Ovary (tissue), 9 donors: ENCODE results near the gene ANKDD1A. TPM values are rescaled to one million over a fixed set of nuclear protein-coding genes. Genes with fewer than 3 reads are reported as not detected.
A peak's percentile ranks its signal among the peaks of the same experiment; 100 is the strongest.

Experiments used
- DNase-seq, 5 donors: peaks; one replicate each; pipeline ENCODE4 v3.0.0-alpha.2; 2019 to 2020
- H3K27ac ChIP-seq, 2 donors: fragments of 200-600 bp; one replicate each; pipeline versions ENCODE4 v1.5.1 to v1.8.0; 2019 to 2022
- H3K27me3 ChIP-seq: fragments of 200-600 bp; one replicate; pipeline ENCODE4 v1.8.0; 2022
- H3K36me3 ChIP-seq: fragments of 200-600 bp; sonication (generic); one replicate; pipeline ENCODE4 v1.5.1; 2019
- H3K4me1 ChIP-seq: one replicate; pipeline ENCODE4 v1.8.1; 2013; ENCODE audit warnings: mild to moderate bottlenecking, moderate library complexity; ENCODE audit not compliant: insufficient read depth
- H3K4me3 ChIP-seq: fragments of 200-600 bp; sonication (generic); one replicate; pipeline ENCODE4 v1.5.1; 2017
- H3K9me3 ChIP-seq, 2 donors: fragments of 200-600 bp in 1 of 2; sonication (generic) in 1 of 2; one replicate each; pipeline versions ENCODE4 v1.5.1 to v1.8.1; 2013 to 2019; ENCODE audit warnings: mild to moderate bottlenecking in 1 of 2, moderate library complexity in 1 of 2
- EP300 ChIP-seq: sonication (generic); formaldehyde crosslinking; IDR thresholded peaks from one replicate; pipeline ENCODE4 v1.6.1; 2017; ENCODE audit warnings: antibody characterized with exemption
- POLR2A ChIP-seq: fragments of 450-650 bp; IDR thresholded peaks from one replicate; pipeline ENCODE4 v1.6.1; 2017; ENCODE audit warnings: antibody characterized with exemption, mild to moderate bottlenecking, moderate library complexity
- WGBS, 3 donors: extraction: QIAGEN DNeasy Blood & Tissue Kit in 1 of 3; methylation state at CpG; one replicate each; pipeline versions ENCODE4 v1.1.5 to v1.1.7; 2013 to 2017; 5-methylcytosine and 5-hydroxymethylcytosine counted together
- intact Hi-C, 4 donors: fragments of 100-400 bp; cut with DNase I; formaldehyde crosslinking; loops; one replicate each; pipeline versions ENCODE4 v1.11.0 to v1.15.1; 2022 to 2023
- polyA plus RNA-seq, 2 donors: library from polyadenylated mRNA; stranded (reverse); fragments of 200-250 nt in 1 of 2; fragments of 350-450 nt in 1 of 2; fragmentation: Illumina TruSeq in 1 of 2; extraction: RNeasy Lipid Tissue Mini Kit (QIAGEN cat#74804) in 1 of 2; gene quantifications; one replicate each; pipeline ENCODE4 v1.2.3, GENCODE V29; 2013 to 2014
- total RNA-seq, 7 donors: library from RNA; depleted of rRNA in 2 of 7; stranded (reverse); fragments of >200 nt in 2 of 7; fragmentation: NEBNext Ultra II Directional in 3 of 7; extraction: Animal tissue kit (Norgen Biotek cat#: 25700) in 3 of 7; gene quantifications; one replicate each; pipeline versions ENCODE4 v1.1.0 to v1.2.4, GENCODE V29; 2016 to 2023
- TF ChIP-seq, protein P1 (sequence below), 3 donors: fragments of 450-650 bp in 2 of 3; fragments of 200-600 bp in 1 of 3; IDR thresholded peaks; one replicate each; pipeline versions ENCODE4 v1.5.1 to v1.8.0; 2016 to 2022; ENCODE audit warnings: antibody characterized with exemption in 3 of 3, mild to moderate bottlenecking in 1 of 3
- donor health status: DM: no; HTN: no; CAD: no; lungs with moderate emphysema.
- donor health status: DM: no; HTN: no; CAD: no.
- donor health status: Bipolar disorder and iron deficiency.
- donor health status: DM: yes; HTN: yes; CAD: no.
- donor health status: DM: no; HTN: no; CAD: no.
- donor health status: DM: yes; HTN: yes; CAD: no.

ANKDD1A gene
- total and polyA plus RNA-seq, 9 donors = 5.7 to 29.4 (median 10.2) TPM

DNA sequence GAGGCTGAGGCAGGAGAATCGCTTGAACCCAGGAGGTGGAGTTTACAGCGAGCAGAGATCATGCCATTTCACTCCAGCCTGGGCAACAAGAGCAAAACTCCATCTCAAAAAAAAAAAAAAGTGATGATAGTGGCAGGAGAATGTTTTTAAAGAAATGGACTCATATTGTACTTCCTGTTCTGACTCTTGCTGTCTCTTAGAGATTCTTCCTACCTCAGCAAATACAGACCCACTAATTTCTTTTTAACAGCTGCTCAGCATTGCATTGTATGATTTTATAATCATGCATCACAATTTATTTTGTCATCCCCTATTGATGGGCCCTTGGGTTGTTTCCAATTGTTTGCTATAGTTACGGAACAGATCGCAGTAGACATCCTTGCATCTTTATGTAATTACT is 8.8 kb upstream of the ANKDD1A start:
- Histone ChIP-seq H3K4me1 (peaks cover under 1% of the 10 kb centered on the region), H3K27me3 (no peaks in the 10 kb centered on the region), H3K9me3 (no peaks in the 10 kb centered on the region), H3K27ac (no peak overlapping the region), H3K4me3 (no peak overlapping the region), H3K36me3 (no peaks in the 10 kb centered on the region)
- TF ChIP-seq POLR2A (no peak), EP300 (no peak)
- TF ChIP-seq, protein P1, sequence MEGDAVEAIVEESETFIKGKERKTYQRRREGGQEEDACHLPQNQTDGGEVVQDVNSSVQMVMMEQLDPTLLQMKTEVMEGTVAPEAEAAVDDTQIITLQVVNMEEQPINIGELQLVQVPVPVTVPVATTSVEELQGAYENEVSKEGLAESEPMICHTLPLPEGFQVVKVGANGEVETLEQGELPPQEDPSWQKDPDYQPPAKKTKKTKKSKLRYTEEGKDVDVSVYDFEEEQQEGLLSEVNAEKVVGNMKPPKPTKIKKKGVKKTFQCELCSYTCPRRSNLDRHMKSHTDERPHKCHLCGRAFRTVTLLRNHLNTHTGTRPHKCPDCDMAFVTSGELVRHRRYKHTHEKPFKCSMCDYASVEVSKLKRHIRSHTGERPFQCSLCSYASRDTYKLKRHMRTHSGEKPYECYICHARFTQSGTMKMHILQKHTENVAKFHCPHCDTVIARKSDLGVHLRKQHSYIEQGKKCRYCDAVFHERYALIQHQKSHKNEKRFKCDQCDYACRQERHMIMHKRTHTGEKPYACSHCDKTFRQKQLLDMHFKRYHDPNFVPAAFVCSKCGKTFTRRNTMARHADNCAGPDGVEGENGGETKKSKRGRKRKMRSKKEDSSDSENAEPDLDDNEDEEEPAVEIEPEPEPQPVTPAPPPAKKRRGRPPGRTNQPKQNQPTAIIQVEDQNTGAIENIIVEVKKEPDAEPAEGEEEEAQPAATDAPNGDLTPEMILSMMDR (IDR thresholded peaks at IDR 0.05) = no peak
- WGBS, 3 donors = 46 to 66% (median 59%) methylated on average over 4 of the region's 4 CpGs
- DNase-seq = no peak
- intact Hi-C loops = no loop called here

DNA sequence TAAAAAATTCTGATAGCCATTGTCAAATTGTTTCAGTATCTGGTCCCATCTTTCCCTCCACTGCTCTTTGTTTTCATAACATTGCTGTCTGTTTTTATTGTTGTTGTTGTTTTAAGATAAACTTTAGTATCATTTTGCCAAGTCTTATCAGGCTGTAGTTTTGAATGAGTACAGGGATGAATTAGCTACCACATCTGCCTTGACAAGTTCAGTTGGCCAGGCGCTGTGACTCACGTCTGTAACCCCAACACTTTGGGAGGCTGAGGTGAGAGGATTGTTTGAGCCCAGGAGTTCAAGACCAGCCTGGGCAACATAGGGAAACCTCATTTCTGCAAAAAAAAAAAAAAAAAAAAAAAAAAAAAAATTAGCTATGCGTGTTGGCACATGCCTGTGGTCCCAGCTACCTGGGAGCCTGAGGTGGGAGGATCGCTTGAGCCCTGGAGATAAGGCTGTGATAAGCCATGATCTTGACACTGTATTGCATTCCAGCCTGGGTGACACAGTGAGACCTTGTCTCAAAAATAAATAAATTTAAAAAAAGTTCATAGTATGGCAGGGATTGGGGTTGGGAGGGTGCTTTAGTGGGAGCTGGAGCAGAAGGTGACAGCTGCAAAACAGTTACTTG is 8.3 kb upstream of the ANKDD1A start:
- H3K4me3 ChIP-seq = no peak overlapping the region
- 58 to 75% (median 62%) methylated on average over 4 of the region's 4 CpGs for WGBS, 3 donors
- no peaks in the 10 kb centered on the region for H3K36me3 ChIP-seq
- H3K27me3 ChIP-seq = no peaks in the 10 kb centered on the region
- TF ChIP-seq, protein P1 (IDR thresholded peaks at IDR 0.05) = no peak
- TF ChIP-seq POLR2A (no peak), EP300 (no peak)
- no peak for DNase-seq
- H3K4me1 ChIP-seq = no peaks in the 10 kb centered on the region
- no peaks in the 10 kb centered on the region for H3K9me3 ChIP-seq
- intact Hi-C loops = no loop called here
- no peak overlapping the region for H3K27ac ChIP-seq

- Histone ChIP-seq H3K36me3 (no peaks in the 10 kb centered on the region), H3K27me3 (no peaks in the 10 kb centered on the region), H3K9me3 (no peaks in the 10 kb centered on the region), H3K4me3 (no peak overlapping the region), H3K27ac (no peak overlapping the region), H3K4me1 (no peaks in the 10 kb centered on the region)
- intact Hi-C loops = no loop called here
- 90 to 93% (median 91%) methylated on average over 4 of the region's 4 CpGs for WGBS, 3 donors
- TF ChIP-seq, protein P1 (IDR thresholded peaks at IDR 0.05) = no peak
- TF ChIP-seq EP300 (no peak), POLR2A (no peak)
- DNase-seq = no peak
These were observed 7.5 kb upstream of the ANKDD1A start for GRCh38 chr15:64904189-64904588.

DNA sequence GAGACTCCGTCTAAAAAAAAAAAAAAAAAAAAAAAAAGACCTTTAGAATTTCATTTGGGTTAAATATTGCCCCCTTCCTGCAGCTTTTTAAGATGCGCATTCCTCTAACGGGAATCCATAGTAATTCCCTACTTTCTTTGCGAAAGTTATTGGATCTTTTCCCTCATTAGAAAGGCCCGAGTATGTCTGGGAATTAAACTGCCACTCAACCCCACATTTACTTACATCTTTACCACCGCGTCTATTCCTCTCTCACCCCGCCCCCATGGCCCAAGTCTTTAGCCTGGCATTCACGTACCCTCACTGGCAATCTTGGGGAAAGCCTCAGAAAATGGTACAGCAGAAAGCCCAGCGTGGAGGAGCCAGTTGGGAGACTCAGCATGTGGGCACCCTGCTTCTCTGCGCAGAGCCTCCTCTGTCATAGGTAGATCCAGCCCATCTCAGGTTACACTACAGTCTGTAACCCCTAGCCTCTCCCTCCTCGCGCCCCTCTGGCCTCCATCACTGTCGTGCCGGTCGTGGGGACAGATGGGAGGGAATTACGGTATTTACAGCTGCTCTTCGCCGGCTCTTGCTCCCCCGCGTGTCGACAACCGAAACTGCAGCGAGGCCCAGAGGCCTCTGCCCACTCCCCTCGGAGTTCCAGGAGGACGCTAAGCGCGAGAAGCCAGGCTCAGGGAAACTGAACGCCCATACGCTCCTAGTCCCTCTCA is 6.4 kb upstream of the ANKDD1A start:
- Histone ChIP-seq H3K4me3 (peak overlapping the region; percentile 34), H3K9me3 (no peaks in the 10 kb centered on the region), H3K27ac (no peak overlapping the region), H3K36me3 (no peaks in the 10 kb centered on the region), H3K27me3 (no peaks in the 10 kb centered on the region), H3K4me1 (no peaks in the 10 kb centered on the region)
- DNase-seq = peak; percentile 43 to 74 (median 66)
- TF ChIP-seq POLR2A (no peak), EP300 (no peak)
- TF ChIP-seq, protein P1 (IDR thresholded peaks at IDR 0.05) = peak in 2 of 3 donors; percentile 45 to 73
- WGBS, 3 donors = 24 to 25% (median 25%) methylated on average over 30 of the region's 30 CpGs
- intact Hi-C loops = no loop called here
